Peyer's patch (tissue), 4 donors: ENCODE measurements around the gene CCNC. TPM values are rescaled to one million over a fixed set of nuclear protein-coding genes. Genes with fewer than 3 reads are reported as not detected.

Experiments used
- DNase-seq, 3 donors: peaks; one replicate each; pipeline ENCODE4 v3.0.0-alpha.2; 2017 to 2019
- H3K27ac ChIP-seq, 4 donors: fragments of 200-600 bp; sonication (generic); one replicate each; pipeline ENCODE4 v1.5.1; 2016 to 2019
- H3K27me3 ChIP-seq, 2 donors: fragments of 200-600 bp; sonication (generic); one replicate each; pipeline ENCODE4 v1.5.1; 2019
- H3K36me3 ChIP-seq, 3 donors: fragments of 200-600 bp; sonication (generic); one replicate each; pipeline ENCODE4 v1.5.1; 2016 to 2019
- H3K4me1 ChIP-seq, 4 donors: fragments of 200-600 bp; sonication (generic); one replicate each; pipeline ENCODE4 v1.5.1; 2016 to 2019
- H3K4me3 ChIP-seq, 4 donors: fragments of 200-600 bp; sonication (generic); 1 replicate in 3 of 4; 2 replicates in 1 of 4; pipeline ENCODE4 v1.5.1; 2016 to 2019; ENCODE audit warnings: mild to moderate bottlenecking in 1 of 4
- H3K9me3 ChIP-seq, 4 donors: fragments of 200-600 bp; sonication (generic); one replicate each; pipeline ENCODE4 v1.5.1; 2016 to 2019; ENCODE audit warnings: mild to moderate bottlenecking in 1 of 4
- CTCF ChIP-seq, 6 experiments: fragments of 450-650 bp in 4 of 6; fragments of 200-600 bp in 2 of 6; sonication (generic) in 1 of 6; IDR thresholded peaks; one replicate each; pipeline ENCODE4 v1.5.1; 2017 to 2019; ENCODE audit warnings: antibody characterized with exemption in 6 of 6, mild to moderate bottlenecking in 3 of 6, moderate library complexity in 1 of 6
- POLR2A ChIP-seq, 2 donors: fragments of 450-650 bp; IDR thresholded peaks; one replicate each; pipeline ENCODE4 v1.5.1; 2017; ENCODE audit warnings: antibody characterized with exemption in 2 of 2, mild to moderate bottlenecking in 2 of 2, moderate library complexity in 2 of 2
- total RNA-seq, 4 donors: library from RNA; depleted of rRNA; stranded (reverse); fragments of >200 nt; gene quantifications; one replicate each; pipeline ENCODE4 v1.1.0, GENCODE V29; 2016

The CCNC gene
- total RNA-seq, 4 donors from 2014 or later = 35.8 to 45.5 (median 40.9) TPM

- no peak for TF ChIP-seq CTCF (IDR thresholded peaks at IDR 0.05)
- no peaks in the 10 kb centered on the region for H3K27me3 ChIP-seq
- H3K4me1 ChIP-seq = peaks cover 0 to 8% (median 0%) of the 10 kb centered on the region in 4 donors
- no peak overlapping the region for H3K4me3 ChIP-seq
- H3K36me3 ChIP-seq = peaks cover 0 to 31% (median 0%) of the 10 kb centered on the region in 3 donors
- no peaks in the 10 kb centered on the region for H3K9me3 ChIP-seq
- DNase-seq = no peak
- H3K27ac ChIP-seq = no peak overlapping the region
These were observed 7.8 kb downstream of the CCNC start for GRCh38 chr6:99560668-99561067.

- H3K27ac ChIP-seq = no peak overlapping the region
- peaks cover 0 to 47% (median 0%) of the 10 kb centered on the region in 3 donors for H3K36me3 ChIP-seq
- no peaks in the 10 kb centered on the region for H3K27me3 ChIP-seq
- H3K4me3 ChIP-seq = no peak overlapping the region
- no peak for DNase-seq
- H3K9me3 ChIP-seq = no peaks in the 10 kb centered on the region
- H3K4me1 ChIP-seq = peaks cover 0 to 8% (median 0%) of the 10 kb centered on the region in 4 donors
- no peak for TF ChIP-seq POLR2A (IDR thresholded peaks at IDR 0.05)
- TF ChIP-seq CTCF (IDR thresholded peaks at IDR 0.05) = no peak
These were observed 9.4 kb downstream of the CCNC start for GRCh38 chr6:99559057-99559456.

- Histone ChIP-seq H3K4me3 (no peak overlapping the region), H3K27ac (no peak overlapping the region), H3K36me3 (peaks cover 0 to 68% (median 0%) of the 10 kb centered on the region in 3 donors), H3K4me1 (no peaks in the 10 kb centered on the region), H3K27me3 (no peaks in the 10 kb centered on the region), H3K9me3 (no peaks in the 10 kb centered on the region)
- no peak for DNase-seq
- TF ChIP-seq CTCF (IDR thresholded peaks at IDR 0.05) (no peak), POLR2A (IDR thresholded peaks at IDR 0.05) (no peak)
These were observed 14.6 kb downstream of the CCNC start for GRCh38 chr6:99553888-99554287.

GRCh38 chr6:99550046-99550748 is 18.3 kb downstream of the CCNC start:
- TF ChIP-seq CTCF (IDR thresholded peaks at IDR 0.05) (no peak), POLR2A (IDR thresholded peaks at IDR 0.05) (no peak)
- peaks cover 0 to 65% (median 0%) of the 10 kb centered on the region in 3 donors for H3K36me3 ChIP-seq
- H3K27ac ChIP-seq = no peak overlapping the region
- H3K9me3 ChIP-seq = no peaks in the 10 kb centered on the region
- H3K4me1 ChIP-seq = no peaks in the 10 kb centered on the region
- no peak for DNase-seq
- no peaks in the 10 kb centered on the region for H3K27me3 ChIP-seq
- H3K4me3 ChIP-seq = no peak overlapping the region

- Histone ChIP-seq H3K36me3 (peaks cover 0 to 54% (median 0%) of the 10 kb centered on the region in 3 donors), H3K27ac (no peak overlapping the region), H3K27me3 (no peaks in the 10 kb centered on the region), H3K9me3 (no peaks in the 10 kb centered on the region), H3K4me1 (no peaks in the 10 kb centered on the region), H3K4me3 (no peak overlapping the region)
- no peak for TF ChIP-seq CTCF (IDR thresholded peaks at IDR 0.05)
- no peak for TF ChIP-seq POLR2A (IDR thresholded peaks at IDR 0.05)
- no peak for DNase-seq
These were observed 19.8 kb downstream of the CCNC start for GRCh38 chr6:99548706-99549105.
